WTC11 (cell line): ENCODE results near the gene TTYH1. TPM values are rescaled to one million over a fixed set of nuclear protein-coding genes. Genes with fewer than 3 reads are reported as not detected.
A peak's percentile ranks its signal among the peaks of the same experiment; 100 is the strongest.

Experiments used
- ATAC-seq: fragments of 200-7000 bp; cut with Tn5 transposase; 2 replicates; pipeline ENCODE4 v1.10.0; 2021; ENCODE audit warnings: mild to moderate bottlenecking, moderate library complexity
- CTCF ChIA-PET: fragments of 300-600 bp; sonication (Branson Sonifier 250); formaldehyde crosslinking; loops from one replicate; lab custom pipeline; 2021; ENCODE audit warnings: antibody characterized with exemption; lab: Charles Lee
- POLR2A ChIA-PET: fragments of 350-600 bp; sonication (Branson Sonifier 250); formaldehyde crosslinking; loops from one replicate; lab custom pipeline; 2021; ENCODE audit warnings: antibody characterized with exemption; lab: Charles Lee
- DNase-seq: peaks from one replicate; pipeline ENCODE4 v3.0.0; 2021; ENCODE audit warnings: low spot score
- H3K27ac Mint-ChIP-seq: 2 replicates; pipeline ENCODE4 v1.8.0; 2021; ENCODE audit warnings: mixed read lengths
- H3K27me3 Mint-ChIP-seq: 2 replicates; pipeline ENCODE4 v1.8.0; 2021; ENCODE audit warnings: low read depth, mild to moderate bottlenecking, moderate library complexity, mixed read lengths
- H3K36me3 Mint-ChIP-seq: 2 replicates; pipeline ENCODE4 v1.8.0; 2021; ENCODE audit warnings: mixed read lengths
- H3K4me1 Mint-ChIP-seq: 2 replicates; pipeline ENCODE4 v1.8.0; 2022; ENCODE audit warnings: mixed read lengths
- H3K4me3 Mint-ChIP-seq: 2 replicates; pipeline ENCODE4 v1.8.0; 2021; ENCODE audit warnings: mild to moderate bottlenecking, moderate library complexity, mixed read lengths
- H3K9me3 Mint-ChIP-seq: 2 replicates; pipeline ENCODE4 v1.8.0; 2021; ENCODE audit warnings: mixed read lengths
- ATF3 ChIP-seq: sonication (generic); formaldehyde crosslinking; conservative IDR thresholded peaks from 2 replicates; pipeline ENCODE4 v1.8.1; 2022; ENCODE audit warnings: mild to moderate bottlenecking, missing genetic modification reagents
- E2F1 ChIP-seq: sonication (generic); formaldehyde crosslinking; IDR thresholded peaks from 2 replicates; pipeline ENCODE4 v1.8.0; 2022; ENCODE audit warnings: mild to moderate bottlenecking, missing genetic modification reagents
- E2F4 ChIP-seq: sonication (generic); formaldehyde crosslinking; IDR thresholded peaks from 2 replicates; pipeline ENCODE4 v1.8.1; 2022; ENCODE audit warnings: low read depth, mild to moderate bottlenecking, moderate library complexity, missing genetic modification reagents, borderline replicate concordance
- GTF2I ChIP-seq: fragments of 250-450 bp; sonication (Bioruptor Pico); conservative IDR thresholded peaks from 2 replicates; pipeline ENCODE4 v1.4.0; 2021; ENCODE audit warnings: mild to moderate bottlenecking
- IRF2 ChIP-seq: sonication (generic); formaldehyde crosslinking; IDR thresholded peaks from 2 replicates; pipeline ENCODE4 v1.8.0; 2022; ENCODE audit warnings: low read depth, missing genetic modification reagents, borderline replicate concordance
- MYBL2 ChIP-seq: sonication (generic); formaldehyde crosslinking; IDR thresholded peaks from 2 replicates; pipeline ENCODE4 v1.8.1; 2023; ENCODE audit warnings: mild to moderate bottlenecking, moderate library complexity, missing genetic modification reagents
- NFATC4 ChIP-seq: fragments of 250-450 bp; sonication (Bioruptor Pico); IDR thresholded peaks from 2 replicates; pipeline ENCODE4 v1.9.0; 2021; ENCODE audit warnings: mild to moderate bottlenecking
- OVOL2 ChIP-seq: fragments of 250-450 bp; sonication (Bioruptor Pico); IDR thresholded peaks from 2 replicates; pipeline ENCODE4 v1.9.0; 2021; ENCODE audit warnings: mild to moderate bottlenecking, borderline replicate concordance
- PREB ChIP-seq: sonication (generic); formaldehyde crosslinking; IDR thresholded peaks from 2 replicates; pipeline ENCODE4 v1.8.1; 2022; ENCODE audit warnings: mild to moderate bottlenecking, missing genetic modification reagents, moderate library complexity, borderline replicate concordance
- SMAD3 ChIP-seq: sonication (generic); formaldehyde crosslinking; IDR thresholded peaks from 2 replicates; pipeline ENCODE4 v1.8.0; 2022; ENCODE audit warnings: missing genetic modification reagents, mild to moderate bottlenecking, borderline replicate concordance
- SOX15 ChIP-seq: fragments of 250-450 bp; sonication (Bioruptor Pico); IDR thresholded peaks from 2 replicates; pipeline ENCODE4 v1.9.0; 2021; ENCODE audit warnings: mild to moderate bottlenecking
- TEAD1 ChIP-seq: sonication (generic); formaldehyde crosslinking; IDR thresholded peaks from 2 replicates; pipeline ENCODE4 v1.8.0; 2022; ENCODE audit warnings: mild to moderate bottlenecking, missing genetic modification reagents
- TEAD4 ChIP-seq: sonication (generic); formaldehyde crosslinking; IDR thresholded peaks from 2 replicates; pipeline ENCODE4 v1.8.0; 2022; ENCODE audit warnings: mild to moderate bottlenecking, missing genetic modification reagents
- USF1 ChIP-seq: sonication (generic); formaldehyde crosslinking; IDR thresholded peaks from 2 replicates; pipeline ENCODE4 v1.8.0; 2022; ENCODE audit warnings: mild to moderate bottlenecking, missing genetic modification reagents
- ZBTB43 ChIP-seq: sonication (generic); formaldehyde crosslinking; IDR thresholded peaks from 2 replicates; pipeline ENCODE4 v1.8.1; 2023; ENCODE audit warnings: mild to moderate bottlenecking, missing genetic modification reagents
- ZNF263 ChIP-seq: sonication (generic); formaldehyde crosslinking; IDR thresholded peaks from 2 replicates; pipeline ENCODE4 v1.8.1; 2022; ENCODE audit warnings: low read depth, mild to moderate bottlenecking, moderate library complexity, missing genetic modification reagents
- ZNF423 ChIP-seq: fragments of 250-450 bp; sonication (Bioruptor Pico); IDR thresholded peaks from 2 replicates; pipeline ENCODE4 v2.1.2; 2022; ENCODE audit warnings: mild to moderate bottlenecking, moderate library complexity
- ZNF532 ChIP-seq: fragments of 250-450 bp; sonication (Bioruptor Pico); IDR thresholded peaks from 2 replicates; pipeline ENCODE4 v1.9.0; 2021; ENCODE audit warnings: mild to moderate bottlenecking, borderline replicate concordance
- total RNA-seq: library from RNA; stranded (reverse); gene quantifications from 3 replicates; pipeline ENCODE4 v1.2.3, GENCODE V29; 2021

The TTYH1 gene
- total RNA-seq, 1 experiment from 2014 or later = 37.1 TPM

GRCh38 chr19:54464044-54464629, 48.9 kb downstream of the TTYH1 start:
- TF ChIP-seq ZBTB43 (CRISPR knock-in tag) = 0 out of 2 replicates have a peak, but pooled peaks have one; percentile 25
- TF ChIP-seq SMAD3 (CRISPR knock-in tag) = no peak
- peak; percentile 64 for ATAC-seq
- POLR2A ChIA-PET = interaction anchor here (0.6 to 1.0 kb wide), 6 partner anchors 9 to 841 kb away, joined by 3 to 13 read pairs (median 5); partner anchors contain the start of genes CDC42EP5 and LENG8
- CTCF ChIA-PET = interaction anchor here (1.0 to 2.6 kb wide), 8 partner anchors 16 to 624 kb away, joined by 3 to 27 read pairs (median 4); partner anchors contain the start of genes LENG8 and TTYH1
- no peaks in the 10 kb centered on the region for H3K9me3 Mint-ChIP-seq
- peaks cover 10% of the 10 kb centered on the region for H3K36me3 Mint-ChIP-seq
- DNase-seq = peak; percentile 98
- H3K4me3 Mint-ChIP-seq = peak overlapping the region; percentile 78
- H3K4me1 Mint-ChIP-seq = peaks cover 7% of the 10 kb centered on the region
- H3K27me3 Mint-ChIP-seq = peaks cover 31% of the 10 kb centered on the region
- H3K27ac Mint-ChIP-seq = peak overlapping the region; percentile 99

GRCh38 chr19:54464630-54465425, 49.6 kb downstream of the TTYH1 start:
- POLR2A ChIA-PET = no interaction called here
- DNase-seq (peak; percentile 95), ATAC-seq (peak; percentile 60)
- H3K4me3 Mint-ChIP-seq = peak overlapping the region; percentile 78
- peaks cover 13% of the 10 kb centered on the region for H3K4me1 Mint-ChIP-seq
- H3K27ac Mint-ChIP-seq = peak overlapping the region; percentile 99
- H3K27me3 Mint-ChIP-seq = peaks cover 38% of the 10 kb centered on the region
- CTCF ChIA-PET = interaction anchor here (0.6 kb wide), 1 partner anchor 8 kb away, joined by 4 read pairs; the partner anchor contains the start of gene CDC42EP5
- no peaks in the 10 kb centered on the region for H3K9me3 Mint-ChIP-seq
- H3K36me3 Mint-ChIP-seq = peaks cover 3% of the 10 kb centered on the region
- no peak for TF ChIP-seq ZNF263 (CRISPR knock-in tag)
- no peak for TF ChIP-seq OVOL2 (CRISPR knock-in tag)
- no peak for TF ChIP-seq TEAD4 (CRISPR knock-in tag)
- no peak for TF ChIP-seq SOX15 (CRISPR knock-in tag)
- no peak for TF ChIP-seq IRF2 (CRISPR knock-in tag)
- TF ChIP-seq ZNF423 (CRISPR knock-in tag) = no peak
- peak; percentile 46; the same call in 1 of the 2 replicates for TF ChIP-seq MYBL2
- no peak for TF ChIP-seq PREB (CRISPR knock-in tag)
- no peak for TF ChIP-seq E2F4 (CRISPR knock-in tag)
- TF ChIP-seq NFATC4 (CRISPR knock-in tag) = no peak
- TF ChIP-seq USF1 (CRISPR knock-in tag) = peak; percentile 24; the same call in 1 of the 2 replicates
- TF ChIP-seq E2F1 (CRISPR knock-in tag) = 0 out of 2 replicates have a peak, but pooled peaks have one; percentile 31
- TF ChIP-seq ATF3 = no peak
- TF ChIP-seq GTF2I (CRISPR knock-in tag) = no peak
- TF ChIP-seq TEAD1 (CRISPR knock-in tag) = 0 out of 2 replicates have a peak, but pooled peaks have one; percentile 19
- no peak for TF ChIP-seq ZNF532 (CRISPR knock-in tag)
